ENCODE results near the gene USP9X.
"Not testable (repeated sequence)": the region's sequence is repeated elsewhere in the genome, so short reads cannot be mapped to it uniquely, and the experiment has no call there.

USP9X gene

GRCh38 chrX:41131766-41132165, 46.5 kb downstream of the USP9X start:
- no peak for DNase-seq

DNA sequence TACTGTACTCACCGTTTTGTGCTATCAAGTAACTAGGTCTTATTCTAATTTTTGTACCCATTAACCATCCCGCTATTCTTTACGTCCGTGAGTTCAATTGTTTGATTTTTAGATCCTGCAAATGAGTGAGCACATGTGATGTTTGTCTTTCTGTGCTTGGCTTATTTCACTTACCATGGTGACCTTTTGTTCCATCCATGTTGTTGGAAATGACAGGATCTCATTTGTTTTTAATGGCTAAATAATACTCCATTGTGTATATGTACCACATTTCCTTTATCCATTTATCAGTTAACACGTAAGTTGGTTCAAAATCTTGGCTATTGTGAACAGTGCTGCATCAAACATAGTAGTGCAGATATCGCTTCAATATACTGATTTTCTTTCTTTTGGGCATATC, 48.3 kb downstream of the USP9X start:
- DNase-seq, result no peak

- no peak for DNase-seq
Observed at GRCh38 chrX:41137589-41137988, 52.3 kb downstream of the USP9X start.

GRCh38 chrX:41142130-41142910, 57.1 kb downstream of the USP9X start:
- no peak for DNase-seq

GRCh38 chrX:41144873-41145272, 59.6 kb downstream of the USP9X start:
- DNase-seq, result no peak

GRCh38 chrX:41145920-41146608, 60.8 kb downstream of the USP9X start:
- DNase-seq, result no peak

- no peak for DNase-seq
Observed at GRCh38 chrX:41148553-41148952, 63.3 kb downstream of the USP9X start.

DNA sequence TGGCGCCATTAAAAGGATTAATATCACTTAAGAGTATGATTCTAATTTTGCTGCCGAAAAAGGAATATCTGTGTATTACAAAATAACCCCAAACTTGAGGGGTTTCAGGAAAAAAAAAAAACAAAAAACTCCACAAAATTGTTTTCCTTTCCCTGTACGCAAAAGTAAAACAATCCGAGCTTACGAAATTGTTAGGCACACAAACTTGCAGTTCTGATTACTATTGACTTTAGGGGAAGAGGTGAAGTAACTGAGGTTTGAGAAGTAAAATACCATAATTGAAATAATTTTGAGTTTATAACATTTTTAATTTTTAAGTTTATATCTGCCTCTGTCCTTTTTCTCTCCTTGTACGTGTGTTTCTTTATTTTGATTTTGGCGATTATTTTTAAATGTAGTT, 64.8 kb downstream of the USP9X start:
- DNase-seq, result no peak

DNA sequence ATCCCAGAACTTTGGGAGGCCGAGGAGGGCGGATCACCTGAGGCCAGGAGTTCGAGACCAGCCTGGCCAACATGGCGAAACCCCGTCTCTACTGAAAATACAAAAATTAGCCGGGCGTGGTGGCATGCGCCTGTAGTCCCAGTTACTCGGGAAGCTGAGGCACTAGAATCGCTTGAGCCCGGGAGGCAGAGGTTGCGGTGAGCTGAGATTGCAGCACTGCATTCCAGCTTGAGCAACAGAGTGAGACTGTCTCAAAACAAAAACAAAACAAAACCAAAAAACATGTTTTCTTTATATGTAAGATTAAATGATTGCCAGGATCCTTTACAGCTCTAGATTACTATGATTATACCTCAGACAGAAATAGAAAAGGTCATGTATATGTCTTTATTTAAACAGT, 66.5 kb downstream of the USP9X start:
- DNase-seq, result not testable (repeated sequence)

GRCh38 chrX:41152221-41152620, 67.0 kb downstream of the USP9X start:
- DNase-seq, result no peak

DNA sequence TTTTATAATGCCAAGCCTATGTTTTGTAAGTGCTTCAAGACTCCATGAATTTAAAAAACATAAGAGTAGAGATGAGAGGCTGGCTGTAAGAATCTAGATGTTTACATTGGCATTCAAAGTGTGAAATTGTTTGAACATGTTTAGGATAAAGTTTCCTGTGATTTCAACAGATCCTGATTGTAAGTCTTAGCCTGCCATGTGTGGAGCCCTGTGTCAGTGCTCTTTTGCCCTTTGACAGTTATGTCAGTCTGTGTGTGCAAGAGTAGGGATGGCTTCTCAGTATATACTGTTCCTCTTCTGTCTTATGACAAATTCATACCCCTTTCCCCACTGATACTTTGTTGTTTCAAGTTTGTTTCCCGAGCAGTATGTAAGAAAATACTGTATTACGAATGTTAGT, 68.2 kb downstream of the USP9X start:
- no peak for DNase-seq

DNA sequence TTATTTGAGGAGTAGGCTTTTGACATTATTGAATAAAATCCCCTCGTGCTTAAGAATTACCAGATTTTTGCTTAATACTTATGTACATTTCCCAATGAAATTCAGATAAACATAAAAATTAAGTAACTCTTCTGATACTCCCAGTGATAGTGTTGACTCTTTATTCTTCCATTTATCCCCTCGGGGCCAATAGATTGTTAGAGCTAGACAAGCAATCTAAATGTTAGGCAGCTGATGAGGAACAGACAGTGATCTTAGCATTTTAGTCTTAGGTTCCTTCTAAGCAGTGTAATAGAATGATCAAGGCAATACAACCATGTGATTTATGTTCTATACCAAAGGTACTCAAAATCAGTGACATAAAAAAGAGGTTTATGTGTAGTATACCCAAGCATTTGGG, 68.7 kb downstream of the USP9X start:
- no peak for DNase-seq

DNA sequence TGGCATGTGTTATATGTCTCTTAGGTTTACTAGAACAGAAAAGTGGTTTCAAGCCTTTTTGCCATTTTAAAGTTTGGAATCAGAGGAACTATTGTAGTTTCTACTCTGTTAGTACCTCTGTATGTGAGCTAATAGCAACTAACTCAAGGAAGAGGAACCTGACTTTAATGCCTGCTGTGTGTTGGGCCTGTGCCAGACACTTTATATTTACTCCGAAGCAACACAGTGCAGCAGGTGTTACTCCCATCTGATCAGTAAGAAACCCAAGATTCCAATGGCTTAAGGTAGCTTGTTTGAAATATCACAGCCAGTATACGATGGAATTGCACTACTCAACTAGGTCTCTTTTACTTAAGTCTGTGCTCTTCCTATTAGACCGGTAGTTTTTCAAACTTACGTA, 79.2 kb downstream of the USP9X start:
- DNase-seq, result no peak

DNA sequence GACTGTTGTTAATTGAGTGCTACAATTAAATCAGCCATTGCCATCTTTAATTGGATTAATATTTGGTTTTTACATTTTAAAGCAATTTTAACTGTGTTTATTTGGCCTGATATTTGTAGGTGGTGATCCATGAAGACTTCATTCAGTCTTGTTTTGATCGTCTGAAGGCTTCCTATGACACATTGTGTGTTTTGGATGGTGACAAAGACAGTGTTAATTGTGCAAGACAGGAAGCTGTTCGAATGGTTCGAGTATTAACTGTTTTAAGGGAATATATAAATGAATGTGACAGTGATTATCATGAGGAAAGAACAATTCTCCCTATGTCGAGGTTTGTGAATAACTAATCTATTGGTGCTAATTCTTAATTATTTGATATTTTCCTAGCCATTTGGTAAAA, 82.6 kb downstream of the USP9X start:
- DNase-seq, result no peak

DNA sequence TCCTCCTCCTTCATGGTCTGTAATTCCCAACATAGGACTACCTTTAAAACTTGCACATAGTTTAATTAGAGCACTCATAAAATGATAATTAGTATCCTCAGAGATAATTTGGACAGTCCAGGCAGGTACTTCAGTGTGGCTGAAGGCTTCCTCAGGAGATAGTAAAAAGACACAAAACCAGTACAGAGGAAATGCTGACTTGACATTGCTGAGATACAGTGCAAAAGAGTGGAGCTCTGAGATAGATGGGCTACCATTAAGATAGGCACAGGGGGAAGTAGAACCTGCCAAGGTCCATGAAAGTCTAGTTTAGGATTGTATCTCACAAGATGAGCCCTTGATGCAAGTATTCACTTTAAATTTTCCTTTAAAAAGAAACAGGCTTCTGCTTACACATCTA, 91.0 kb downstream of the USP9X start:
- DNase-seq, result no peak

DNA sequence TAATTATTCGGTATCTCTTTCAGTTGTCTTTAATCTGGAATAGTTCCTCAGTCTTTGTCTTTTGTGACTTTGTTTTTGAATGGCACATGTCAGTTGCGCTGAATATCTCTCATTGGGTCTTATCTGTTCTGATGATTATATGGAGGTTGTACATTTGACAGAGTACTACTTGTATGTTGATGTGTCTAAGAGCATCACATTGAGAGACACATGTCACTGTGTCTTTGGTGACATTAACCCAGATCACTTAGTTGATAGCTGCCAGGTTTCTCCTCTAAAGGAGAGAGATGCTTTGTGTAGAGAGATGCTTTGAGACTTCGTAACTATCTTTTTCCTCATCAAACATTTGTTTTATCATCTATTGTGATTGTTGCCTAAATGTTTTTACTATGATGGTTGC, 92.1 kb downstream of the USP9X start:
- DNase-seq, result no peak

DNA sequence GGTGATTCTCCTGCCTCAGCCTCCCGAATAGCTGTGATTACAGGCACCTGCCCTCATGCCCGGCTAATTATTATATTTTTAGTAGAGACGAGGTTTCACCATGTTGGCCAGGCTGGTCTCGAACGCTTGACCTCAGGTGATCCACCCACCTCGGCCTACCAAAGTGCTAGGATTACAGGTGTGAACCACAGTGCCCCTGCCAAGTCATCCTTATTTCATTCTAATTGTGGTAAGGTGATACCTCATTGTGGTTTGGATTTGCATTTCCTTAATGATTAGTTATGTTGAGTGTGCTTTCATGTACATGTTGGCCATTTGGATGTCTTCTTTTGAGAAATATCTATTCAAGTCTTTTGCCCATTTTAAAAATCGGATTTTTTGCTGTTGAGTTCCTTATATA, 93.0 kb downstream of the USP9X start:
- DNase-seq, result no peak

GRCh38 chrX:41180194-41180908, 95.1 kb downstream of the USP9X start:
- DNase-seq, result peak; percentile 30

- DNase-seq, result no peak
Observed at GRCh38 chrX:41184312-41184711, 99.1 kb downstream of the USP9X start.

- not testable (repeated sequence) for DNase-seq
Observed at GRCh38 chrX:41186946-41187345, 101.7 kb downstream of the USP9X start.

DNA sequence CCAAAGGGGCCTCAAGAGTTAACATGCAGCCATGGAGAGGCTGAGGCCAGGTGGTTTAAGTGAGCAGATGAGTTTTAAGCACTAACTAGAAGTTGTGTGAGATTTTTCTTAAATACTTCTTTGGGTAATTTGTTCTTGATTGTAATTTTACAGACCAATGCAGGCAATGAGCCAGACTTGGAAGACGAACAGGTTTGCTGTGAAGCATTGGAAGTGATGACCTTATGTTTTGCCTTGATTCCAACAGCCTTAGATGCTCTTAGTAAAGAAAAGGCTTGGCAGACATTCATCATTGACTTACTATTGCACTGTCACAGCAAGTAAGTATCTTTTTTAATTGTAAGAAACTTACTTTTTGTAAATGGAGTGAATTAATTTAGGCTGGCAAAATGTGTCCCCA, 103.9 kb downstream of the USP9X start:
- no peak for DNase-seq

GRCh38 chrX:41192880-41193279, 107.6 kb downstream of the USP9X start:
- no peak for DNase-seq

- no peak for DNase-seq
Observed at GRCh38 chrX:41198410-41198809, 113.2 kb downstream of the USP9X start.

- no peak for DNase-seq
Observed at GRCh38 chrX:41200785-41201184, 115.5 kb downstream of the USP9X start.

Measured in left hindlimb (tissue), 1 donor.